ENCODE measurements around the gene CCNG2. TPM values are rescaled to one million over a fixed set of nuclear protein-coding genes. Genes with fewer than 3 reads are reported as not detected.

Gene CCNG2
- total RNA-seq, 5 donors from 2014 or later (not counting 1 experiment from before 2014, with no cell fraction given): 18.9 to 25.5 (median 23.0) TPM

DNA sequence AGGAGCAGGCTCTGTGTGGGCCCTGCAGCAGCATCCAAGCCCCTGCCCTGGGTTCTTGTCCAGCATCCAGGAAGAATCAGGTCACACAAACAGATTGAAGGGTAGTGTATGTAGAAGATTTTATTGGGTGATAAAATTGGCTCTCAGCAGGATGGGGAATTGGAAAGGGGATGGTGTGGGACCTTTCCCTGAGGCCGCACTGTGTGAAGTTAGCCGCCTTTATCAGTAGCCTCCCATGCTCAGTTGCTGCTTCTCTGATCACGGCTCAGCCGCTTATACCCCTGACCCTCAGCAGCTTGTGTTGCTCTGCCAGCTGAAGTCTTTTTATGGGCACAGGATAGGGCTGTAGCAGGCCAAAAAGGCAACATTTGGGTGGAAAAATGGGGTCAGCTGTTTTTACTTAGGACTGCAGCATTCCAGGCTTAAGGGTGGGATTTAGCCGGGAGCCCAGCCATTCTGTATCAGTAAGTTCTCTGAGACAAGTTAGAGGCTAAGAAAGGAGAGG is 35.2 kb upstream of the CCNG2 start:
- DNase-seq (no peak), ATAC-seq (replicated peaks in 1 of 4) (no peak)
- ChIA-PET POLR2A (no interaction called here), CTCF (interaction anchor here (0.5 to 1.6 kb wide), 2 partner anchors 12 to 82 kb away, joined by 3 to 8 read pairs; no protein-coding TSS in a partner anchor)
- WGBS (ENCODE audit: insufficient coverage): 90% methylated on average over 2 of the region's 5 CpGs
- Mint-ChIP-seq H3K4me3 (no peak overlapping the region), H3K9me3 (no peaks in the 10 kb centered on the region), H3K36me3 (no peaks in the 10 kb centered on the region), H3K27ac (no peak overlapping the region), H3K4me1 (peaks cover 2 to 5% (median 3%) of the 10 kb centered on the region in 3 donors), H3K27me3 (peaks cover 2 to 10% of the 10 kb centered on the region in 2 donors)
- Histone ChIP-seq H3K4me3 (ENCODE audit: control insufficient read depth in 1 of 2, extremely low read depth in 1 of 2, low read length in 1 of 2) (no peak overlapping the region), H3K36me3 (ENCODE audit: control insufficient read depth in 2 of 2, extremely low read depth in 1 of 2, insufficient read depth in 1 of 2, low read length in 1 of 2) (no peaks in the 10 kb centered on the region), H3K9me3 (no peaks in the 10 kb centered on the region), H3K27me3 (replicated peaks in 1 of 2; ENCODE audit: control insufficient read depth in 2 of 2, extremely low read depth in 1 of 2, insufficient read depth in 2 of 2, low read length in 1 of 2) (peaks cover 0 to 10% of the 10 kb centered on the region in 2 experiments), H3K27ac (ENCODE audit: low read length) (no peak overlapping the region), H3K4me1 (ENCODE audit: control insufficient read depth in 1 of 2, extremely low read depth in 1 of 2, insufficient read depth in 2 of 2, low read length in 2 of 2) (peaks cover 0 to 2% of the 10 kb centered on the region in 2 experiments)

DNA sequence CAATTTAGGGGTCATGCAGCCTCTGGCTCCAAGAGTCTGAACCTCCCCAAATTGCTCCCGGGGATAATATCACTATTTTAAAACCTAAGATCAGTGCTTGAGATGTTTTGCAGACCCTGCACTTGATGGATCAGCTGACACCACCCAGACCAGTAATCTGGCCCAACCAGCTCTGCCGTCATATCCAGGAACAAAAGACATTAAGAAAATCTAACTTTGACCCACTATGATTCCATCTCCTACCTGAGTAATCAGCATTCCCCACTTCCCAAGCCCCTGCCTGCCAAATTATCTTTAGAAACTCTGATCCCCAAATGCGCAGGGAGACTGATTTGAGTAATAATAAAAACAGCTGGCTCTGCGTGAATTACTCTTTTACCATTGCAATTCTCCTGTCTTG is 34.4 kb upstream of the CCNG2 start:
- H3K4me3 Mint-ChIP-seq: no peak overlapping the region
- H3K27me3 Mint-ChIP-seq: peaks cover 2 to 10% of the 10 kb centered on the region in 2 donors
- 86% methylated on average over 2 of the region's 4 CpGs for WGBS (ENCODE audit: insufficient coverage)
- H3K27ac Mint-ChIP-seq: no peak overlapping the region
- no peak overlapping the region for H3K27ac ChIP-seq (ENCODE audit: low read length)
- no peaks in the 10 kb centered on the region for H3K36me3 ChIP-seq (ENCODE audit: control insufficient read depth in 2 of 2, extremely low read depth in 1 of 2, insufficient read depth in 1 of 2, low read length in 1 of 2)
- no peak for DNase-seq
- ChIA-PET POLR2A (no interaction called here), CTCF (interaction anchor here in 1 of 2 donors (0.5 kb wide), 1 partner anchor 12 kb away, joined by 3 read pairs; no protein-coding TSS in a partner anchor)
- ATAC-seq (replicated peaks in 1 of 4): no peak
- H3K4me1 ChIP-seq (ENCODE audit: control insufficient read depth in 1 of 2, extremely low read depth in 1 of 2, insufficient read depth in 2 of 2, low read length in 2 of 2): peaks cover 4 to 10% of the 10 kb centered on the region in 2 experiments
- H3K9me3 Mint-ChIP-seq: no peaks in the 10 kb centered on the region
- H3K4me3 ChIP-seq (ENCODE audit: control insufficient read depth in 1 of 2, extremely low read depth in 1 of 2, low read length in 1 of 2): no peak overlapping the region
- H3K4me1 Mint-ChIP-seq: peaks cover 11 to 14% (median 12%) of the 10 kb centered on the region in 3 donors
- H3K36me3 Mint-ChIP-seq: no peaks in the 10 kb centered on the region
- H3K27me3 ChIP-seq (replicated peaks in 1 of 2; ENCODE audit: control insufficient read depth in 2 of 2, extremely low read depth in 1 of 2, insufficient read depth in 2 of 2, low read length in 1 of 2): peaks cover 0 to 10% of the 10 kb centered on the region in 2 experiments
- H3K9me3 ChIP-seq: no peaks in the 10 kb centered on the region

DNA sequence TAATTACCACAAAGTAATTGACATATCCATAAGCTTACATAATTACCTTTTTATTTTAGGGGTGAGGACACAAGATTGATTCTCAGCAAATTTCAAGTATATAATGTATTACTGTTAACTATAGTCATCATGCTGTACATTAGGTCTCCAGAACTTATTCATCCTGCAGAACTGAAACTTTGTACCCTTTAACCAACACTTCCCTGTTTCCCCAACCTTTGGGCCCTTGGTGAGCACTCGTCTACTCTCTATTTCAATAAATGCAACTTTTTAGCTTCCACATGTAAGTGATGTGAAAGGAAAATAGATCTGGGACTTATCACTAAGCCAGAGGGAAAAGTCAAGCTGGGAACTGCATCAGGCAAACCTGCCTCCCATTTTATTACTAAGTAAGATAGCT is 33.6 kb upstream of the CCNG2 start:
- no peak overlapping the region for H3K4me3 ChIP-seq (ENCODE audit: control insufficient read depth in 1 of 2, extremely low read depth in 1 of 2, low read length in 1 of 2)
- peaks cover 0 to 10% of the 10 kb centered on the region in 2 experiments for H3K27me3 ChIP-seq (replicated peaks in 1 of 2; ENCODE audit: control insufficient read depth in 2 of 2, extremely low read depth in 1 of 2, insufficient read depth in 2 of 2, low read length in 1 of 2)
- DNase-seq (no peak), ATAC-seq (replicated peaks in 1 of 4) (no peak)
- no peaks in the 10 kb centered on the region for H3K36me3 ChIP-seq (ENCODE audit: control insufficient read depth in 2 of 2, extremely low read depth in 1 of 2, insufficient read depth in 1 of 2, low read length in 1 of 2)
- Mint-ChIP-seq H3K9me3 (no peaks in the 10 kb centered on the region), H3K4me3 (no peak overlapping the region), H3K36me3 (no peaks in the 10 kb centered on the region), H3K27ac (no peak overlapping the region), H3K4me1 (peaks cover 17 to 19% (median 19%) of the 10 kb centered on the region in 3 donors), H3K27me3 (peaks cover 2 to 10% of the 10 kb centered on the region in 2 donors)
- WGBS (ENCODE audit: insufficient coverage): no CpG with 5 or more reads among the region's 1 CpG
- H3K9me3 ChIP-seq: no peaks in the 10 kb centered on the region
- H3K27ac ChIP-seq (ENCODE audit: low read length): no peak overlapping the region
- ChIA-PET POLR2A (no interaction called here), CTCF (interaction anchor here in 1 of 2 donors (0.5 kb wide), 1 partner anchor 11 kb away, joined by 3 read pairs; no protein-coding TSS in a partner anchor)
- peaks cover 11 to 17% of the 10 kb centered on the region in 2 experiments for H3K4me1 ChIP-seq (ENCODE audit: control insufficient read depth in 1 of 2, extremely low read depth in 1 of 2, insufficient read depth in 2 of 2, low read length in 2 of 2)

DNA sequence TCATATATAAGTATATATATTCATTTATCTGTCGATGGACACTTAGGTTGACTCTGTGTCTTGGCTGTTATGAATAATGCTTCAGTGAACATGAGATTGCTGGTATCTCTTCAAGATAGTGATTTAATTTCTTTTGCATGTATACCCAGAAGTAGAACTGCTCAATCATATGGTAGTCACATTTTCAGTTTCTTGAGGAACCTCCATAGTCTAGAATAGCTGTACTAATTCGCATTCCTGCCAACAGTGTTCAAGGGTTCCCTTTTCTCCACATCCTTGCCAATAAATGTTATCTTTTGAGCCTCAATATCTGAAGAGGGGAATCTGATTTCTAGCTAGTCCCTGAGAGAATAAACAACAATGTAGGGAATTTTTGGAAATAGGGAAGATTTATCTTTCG is 32.4 kb upstream of the CCNG2 start:
- ATAC-seq (replicated peaks in 1 of 4): no peak
- Mint-ChIP-seq H3K36me3 (no peaks in the 10 kb centered on the region), H3K27ac (no peak overlapping the region), H3K9me3 (peaks cover 0 to 4% (median 0%) of the 10 kb centered on the region in 3 donors), H3K27me3 (peaks cover 2 to 10% of the 10 kb centered on the region in 2 donors), H3K4me1 (peaks cover 17 to 19% (median 19%) of the 10 kb centered on the region in 3 donors), H3K4me3 (no peak overlapping the region)
- Histone ChIP-seq H3K9me3 (no peaks in the 10 kb centered on the region), H3K27me3 (replicated peaks in 1 of 2; ENCODE audit: control insufficient read depth in 2 of 2, extremely low read depth in 1 of 2, insufficient read depth in 2 of 2, low read length in 1 of 2) (peaks cover 0 to 10% of the 10 kb centered on the region in 2 experiments), H3K4me3 (ENCODE audit: control insufficient read depth in 1 of 2, extremely low read depth in 1 of 2, low read length in 1 of 2) (no peak overlapping the region), H3K27ac (ENCODE audit: low read length) (no peak overlapping the region), H3K4me1 (ENCODE audit: control insufficient read depth in 1 of 2, extremely low read depth in 1 of 2, insufficient read depth in 2 of 2, low read length in 2 of 2) (peaks cover 12 to 17% of the 10 kb centered on the region in 2 experiments), H3K36me3 (ENCODE audit: control insufficient read depth in 2 of 2, extremely low read depth in 1 of 2, insufficient read depth in 1 of 2, low read length in 1 of 2) (no peaks in the 10 kb centered on the region)
- ChIA-PET CTCF (interaction anchor here in 1 of 2 donors (1.4 kb wide), 1 partner anchor 29 kb away, joined by 3 read pairs; no protein-coding TSS in a partner anchor), POLR2A (no interaction called here)
- WGBS (ENCODE audit: insufficient coverage): 67% methylated on average over 1 of the region's 3 CpGs
- DNase-seq: no peak

DNA sequence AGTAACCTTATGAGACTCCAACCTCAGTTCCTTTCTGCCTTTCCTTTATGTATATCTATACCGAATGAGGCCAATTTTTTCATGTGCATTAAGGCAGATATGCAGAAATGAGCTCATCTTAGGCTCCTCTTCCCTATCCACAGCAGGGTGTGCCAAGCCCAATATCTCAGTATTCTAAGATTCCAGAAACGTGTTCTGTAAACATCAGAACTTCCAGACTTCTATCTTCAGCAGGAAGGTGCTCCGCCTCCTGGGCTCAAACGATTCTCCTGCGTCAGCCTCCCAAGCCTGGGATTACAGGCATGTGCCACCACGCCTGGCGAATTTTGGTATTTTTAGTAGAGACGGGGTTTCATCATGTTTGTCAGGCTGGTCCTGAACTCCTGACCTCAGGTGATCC is 31.0 kb upstream of the CCNG2 start:
- Mint-ChIP-seq H3K27me3 (peaks cover 0 to 10% of the 10 kb centered on the region in 2 donors), H3K4me1 (peaks cover 17 to 19% (median 19%) of the 10 kb centered on the region in 3 donors), H3K27ac (peak overlapping the region in 1 of 2 donors; percentile 48), H3K9me3 (peaks cover 0 to 4% (median 0%) of the 10 kb centered on the region in 3 donors), H3K4me3 (no peak overlapping the region), H3K36me3 (no peaks in the 10 kb centered on the region)
- 89% methylated on average over 3 of the region's 8 CpGs for WGBS (ENCODE audit: insufficient coverage)
- no peaks in the 10 kb centered on the region for H3K9me3 ChIP-seq
- H3K4me3 ChIP-seq (ENCODE audit: control insufficient read depth in 1 of 2, extremely low read depth in 1 of 2, low read length in 1 of 2): no peak overlapping the region
- ATAC-seq (replicated peaks in 1 of 4) (no peak), DNase-seq (no peak)
- no peak overlapping the region for H3K27ac ChIP-seq (ENCODE audit: low read length)
- POLR2A ChIA-PET: no interaction called here
- peaks cover 0 to 10% of the 10 kb centered on the region in 2 experiments for H3K27me3 ChIP-seq (replicated peaks in 1 of 2; ENCODE audit: control insufficient read depth in 2 of 2, extremely low read depth in 1 of 2, insufficient read depth in 2 of 2, low read length in 1 of 2)
- H3K36me3 ChIP-seq (ENCODE audit: control insufficient read depth in 2 of 2, extremely low read depth in 1 of 2, insufficient read depth in 1 of 2, low read length in 1 of 2): no peaks in the 10 kb centered on the region
- CTCF ChIA-PET: interaction anchor here in 1 of 2 donors (0.5 to 1.4 kb wide), 4 partner anchors 9 to 78 kb away, joined by 3 to 4 read pairs (median 4); no protein-coding TSS in a partner anchor
- H3K4me1 ChIP-seq (ENCODE audit: control insufficient read depth in 1 of 2, extremely low read depth in 1 of 2, insufficient read depth in 2 of 2, low read length in 2 of 2): peaks cover 12 to 17% of the 10 kb centered on the region in 2 experiments

DNA sequence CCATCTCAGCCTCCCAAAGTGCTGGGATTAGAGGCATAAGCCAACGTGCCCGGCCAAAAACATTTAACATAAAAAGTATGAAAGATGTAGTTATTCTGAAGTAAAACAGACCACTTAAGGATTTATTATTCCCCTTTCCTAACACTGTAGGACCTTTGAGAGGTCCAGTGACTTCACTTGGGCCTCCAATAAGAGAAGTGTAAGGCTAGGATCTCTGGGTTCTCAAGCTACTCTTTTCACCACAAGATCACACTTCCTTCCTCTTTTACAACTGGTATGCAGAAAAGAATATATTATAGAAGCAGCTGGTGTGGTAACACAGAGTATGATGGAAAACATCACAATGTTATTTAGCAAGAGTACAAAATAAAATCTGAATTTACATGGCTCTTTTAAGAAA is 30.2 kb upstream of the CCNG2 start:
- Histone ChIP-seq H3K4me3 (ENCODE audit: control insufficient read depth in 1 of 2, extremely low read depth in 1 of 2, low read length in 1 of 2) (no peak overlapping the region), H3K27me3 (replicated peaks in 1 of 2; ENCODE audit: control insufficient read depth in 2 of 2, extremely low read depth in 1 of 2, insufficient read depth in 2 of 2, low read length in 1 of 2) (peaks cover 0 to 6% of the 10 kb centered on the region in 2 experiments), H3K36me3 (ENCODE audit: control insufficient read depth in 2 of 2, extremely low read depth in 1 of 2, insufficient read depth in 1 of 2, low read length in 1 of 2) (no peaks in the 10 kb centered on the region), H3K9me3 (no peaks in the 10 kb centered on the region), H3K27ac (ENCODE audit: low read length) (no peak overlapping the region), H3K4me1 (ENCODE audit: control insufficient read depth in 1 of 2, extremely low read depth in 1 of 2, insufficient read depth in 2 of 2, low read length in 2 of 2) (peaks cover 12 to 17% of the 10 kb centered on the region in 2 experiments)
- peaks cover 0 to 4% (median 0%) of the 10 kb centered on the region in 3 donors for H3K9me3 Mint-ChIP-seq
- no peak overlapping the region for H3K27ac Mint-ChIP-seq
- peaks cover 0 to 10% of the 10 kb centered on the region in 2 donors for H3K27me3 Mint-ChIP-seq
- DNase-seq (no peak), ATAC-seq (replicated peaks in 1 of 4) (peak in 1 of 4 experiments; percentile 35)
- WGBS (ENCODE audit: insufficient coverage): no CpG with 5 or more reads among the region's 2 CpGs
- H3K4me1 Mint-ChIP-seq: peaks cover 17 to 19% (median 19%) of the 10 kb centered on the region in 3 donors
- H3K4me3 Mint-ChIP-seq: no peak overlapping the region
- H3K36me3 Mint-ChIP-seq: no peaks in the 10 kb centered on the region
- POLR2A ChIA-PET: no interaction called here
- CTCF ChIA-PET: interaction anchor here (0.6 to 1.4 kb wide), 3 partner anchors 31 to 1837 kb away, joined by 3 to 4 read pairs (median 3); no protein-coding TSS in a partner anchor

Data from T-cell (primary cell).